LNCAP (cell line): ENCODE measurements around the gene MICALL2.

Experiments
- TF ChIP-seq, protein P1 (sequence below): fragments of 450-650 bp; IDR thresholded peaks from 2 replicates; pipeline ENCODE4 v1.5.1; 2017; ENCODE audit warnings: mild to moderate bottlenecking

Gene MICALL2

DNA sequence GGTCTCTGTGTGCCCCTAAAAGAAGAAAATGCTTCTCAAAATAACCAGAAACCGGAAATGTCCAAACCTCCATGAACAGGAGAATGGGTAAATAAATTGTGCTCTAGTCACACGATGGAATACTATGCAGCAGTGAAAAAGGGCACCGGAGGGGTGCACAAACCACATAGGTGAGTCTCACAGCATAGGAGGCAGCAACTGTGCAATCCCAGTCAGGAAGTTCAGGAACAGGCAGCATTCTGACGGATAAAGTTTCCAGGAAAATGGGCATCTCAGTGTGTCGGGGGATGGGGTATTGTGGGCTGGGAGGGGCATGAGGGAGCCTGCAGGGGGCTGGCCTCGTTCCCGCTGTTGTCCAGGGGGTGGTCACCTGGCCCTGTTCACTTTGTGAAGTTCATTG, 63.1 kb downstream of the MICALL2 start:
- TF ChIP-seq, protein P1, sequence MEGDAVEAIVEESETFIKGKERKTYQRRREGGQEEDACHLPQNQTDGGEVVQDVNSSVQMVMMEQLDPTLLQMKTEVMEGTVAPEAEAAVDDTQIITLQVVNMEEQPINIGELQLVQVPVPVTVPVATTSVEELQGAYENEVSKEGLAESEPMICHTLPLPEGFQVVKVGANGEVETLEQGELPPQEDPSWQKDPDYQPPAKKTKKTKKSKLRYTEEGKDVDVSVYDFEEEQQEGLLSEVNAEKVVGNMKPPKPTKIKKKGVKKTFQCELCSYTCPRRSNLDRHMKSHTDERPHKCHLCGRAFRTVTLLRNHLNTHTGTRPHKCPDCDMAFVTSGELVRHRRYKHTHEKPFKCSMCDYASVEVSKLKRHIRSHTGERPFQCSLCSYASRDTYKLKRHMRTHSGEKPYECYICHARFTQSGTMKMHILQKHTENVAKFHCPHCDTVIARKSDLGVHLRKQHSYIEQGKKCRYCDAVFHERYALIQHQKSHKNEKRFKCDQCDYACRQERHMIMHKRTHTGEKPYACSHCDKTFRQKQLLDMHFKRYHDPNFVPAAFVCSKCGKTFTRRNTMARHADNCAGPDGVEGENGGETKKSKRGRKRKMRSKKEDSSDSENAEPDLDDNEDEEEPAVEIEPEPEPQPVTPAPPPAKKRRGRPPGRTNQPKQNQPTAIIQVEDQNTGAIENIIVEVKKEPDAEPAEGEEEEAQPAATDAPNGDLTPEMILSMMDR, result no peak

DNA sequence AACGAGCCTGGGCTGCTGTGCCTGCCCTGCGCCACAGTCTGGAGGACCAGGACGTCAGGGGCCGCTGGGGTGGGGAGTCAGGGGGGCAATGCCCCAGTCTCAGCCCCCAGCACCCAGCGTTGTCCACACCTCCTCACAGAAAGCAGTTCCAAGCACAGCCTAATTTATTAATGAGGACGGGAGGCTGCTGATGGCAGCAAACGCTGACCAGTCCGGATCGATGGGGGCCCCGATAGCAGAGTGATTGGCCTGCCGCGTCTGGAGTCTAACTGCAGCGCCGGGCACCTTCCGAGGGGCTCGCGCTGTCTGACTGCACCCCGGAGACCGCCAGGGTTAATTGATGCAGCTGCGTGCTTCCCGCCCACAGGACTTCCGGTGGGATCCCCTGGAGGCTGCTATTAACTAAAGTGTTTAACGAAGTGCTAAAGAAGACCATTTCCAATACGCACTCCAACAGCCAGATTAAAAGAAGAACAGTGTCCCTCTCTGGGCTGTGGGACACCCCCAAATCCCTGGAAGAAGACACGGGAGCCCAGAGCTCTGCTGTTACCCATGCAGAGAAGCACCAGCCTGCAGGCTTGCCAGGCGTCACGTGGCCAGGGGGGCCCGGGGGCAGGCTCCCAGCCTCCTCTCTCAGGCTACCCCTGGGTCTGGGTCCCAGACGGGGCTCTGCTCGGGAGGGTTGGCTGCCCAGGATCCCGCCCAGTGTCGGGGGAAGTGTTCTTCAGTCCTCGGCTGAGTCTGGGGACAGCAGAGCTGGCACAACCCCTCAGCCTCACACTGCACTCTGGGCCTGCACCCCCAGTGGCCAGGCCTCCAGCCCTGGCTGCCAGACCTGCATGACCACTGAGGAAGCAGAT, 63.8 kb downstream of the MICALL2 start:
- TF ChIP-seq, protein P1, result no peak

DNA sequence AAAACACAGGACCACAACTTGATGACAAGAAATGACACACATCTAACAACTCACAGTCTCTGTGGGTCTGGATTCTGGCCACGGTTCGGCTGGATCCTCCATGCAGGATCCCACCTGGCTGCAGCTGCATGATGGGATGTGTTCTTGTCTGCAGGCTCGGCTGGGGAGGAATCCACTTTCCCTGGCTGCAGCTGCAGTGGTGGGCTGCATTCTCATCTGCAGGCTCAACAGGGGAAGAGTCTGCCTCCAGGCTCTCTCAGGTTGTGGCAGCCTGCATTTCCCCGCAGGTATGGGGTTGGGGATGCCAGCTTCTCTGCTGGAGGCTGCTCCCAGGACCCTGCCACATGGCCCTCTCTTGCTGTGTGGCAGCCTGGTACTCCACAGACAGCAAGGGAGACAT, 64.9 kb downstream of the MICALL2 start:
- TF ChIP-seq, protein P1, result no peak

DNA sequence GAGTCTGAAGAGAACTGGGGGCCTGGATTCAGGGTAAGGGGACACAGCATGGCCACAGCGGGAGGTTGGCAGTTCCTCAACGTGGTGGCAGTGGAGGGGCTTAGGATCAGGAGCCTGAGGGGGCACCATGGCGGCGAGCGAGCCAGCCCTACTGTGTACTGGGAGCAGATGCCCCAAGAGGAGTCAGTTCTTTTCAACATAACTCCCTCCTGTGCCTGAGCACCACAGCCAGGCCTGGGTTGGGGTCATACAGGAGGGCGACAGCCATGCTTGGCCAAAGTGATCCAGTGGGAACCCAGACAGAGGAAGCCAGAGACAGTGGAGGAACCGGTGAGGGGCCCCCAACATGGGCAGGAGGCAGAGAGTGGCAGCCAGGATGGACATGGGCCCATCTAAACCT, 65.8 kb downstream of the MICALL2 start:
- TF ChIP-seq, protein P1, result no peak

DNA sequence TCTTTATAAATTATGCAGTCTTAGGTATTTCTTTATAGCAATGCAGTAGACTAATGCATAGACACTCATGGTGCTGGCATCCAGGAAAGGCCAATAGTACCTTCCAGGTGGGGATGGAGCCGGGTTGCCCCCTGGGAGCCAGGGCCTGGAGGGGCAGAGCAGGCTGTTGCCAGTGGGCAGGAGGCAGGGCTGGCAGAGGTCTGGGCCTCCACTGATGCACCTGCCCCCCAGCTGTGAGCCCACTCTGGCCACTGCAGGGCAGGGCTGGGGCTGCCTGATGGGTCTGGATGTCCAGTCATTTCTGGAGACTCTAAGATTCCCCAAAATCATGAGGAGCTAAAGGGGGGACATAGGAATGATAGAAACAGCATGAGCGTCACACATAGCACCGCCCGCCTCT, 66.7 kb downstream of the MICALL2 start:
- TF ChIP-seq, protein P1, result no peak

DNA sequence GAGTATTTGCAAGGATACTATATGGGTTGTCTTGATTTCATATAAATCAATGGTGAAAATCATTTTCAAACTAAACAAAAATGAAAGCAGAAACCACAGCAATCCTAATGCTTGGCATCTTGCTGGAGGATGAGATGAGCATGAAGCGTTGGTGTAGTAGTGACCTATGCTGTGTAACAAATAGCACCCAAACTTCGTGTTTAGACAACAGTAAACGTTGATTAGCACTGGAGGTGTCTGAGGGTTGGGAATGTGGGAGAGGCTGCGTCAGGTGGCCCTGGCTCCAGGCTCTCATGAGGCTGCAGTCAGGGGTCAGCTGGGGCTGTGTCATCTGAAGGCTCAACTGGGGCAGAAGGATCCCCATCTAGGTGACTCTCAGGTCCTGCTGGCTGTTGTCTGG, 67.8 kb downstream of the MICALL2 start:
- TF ChIP-seq, protein P1, result no peak

DNA sequence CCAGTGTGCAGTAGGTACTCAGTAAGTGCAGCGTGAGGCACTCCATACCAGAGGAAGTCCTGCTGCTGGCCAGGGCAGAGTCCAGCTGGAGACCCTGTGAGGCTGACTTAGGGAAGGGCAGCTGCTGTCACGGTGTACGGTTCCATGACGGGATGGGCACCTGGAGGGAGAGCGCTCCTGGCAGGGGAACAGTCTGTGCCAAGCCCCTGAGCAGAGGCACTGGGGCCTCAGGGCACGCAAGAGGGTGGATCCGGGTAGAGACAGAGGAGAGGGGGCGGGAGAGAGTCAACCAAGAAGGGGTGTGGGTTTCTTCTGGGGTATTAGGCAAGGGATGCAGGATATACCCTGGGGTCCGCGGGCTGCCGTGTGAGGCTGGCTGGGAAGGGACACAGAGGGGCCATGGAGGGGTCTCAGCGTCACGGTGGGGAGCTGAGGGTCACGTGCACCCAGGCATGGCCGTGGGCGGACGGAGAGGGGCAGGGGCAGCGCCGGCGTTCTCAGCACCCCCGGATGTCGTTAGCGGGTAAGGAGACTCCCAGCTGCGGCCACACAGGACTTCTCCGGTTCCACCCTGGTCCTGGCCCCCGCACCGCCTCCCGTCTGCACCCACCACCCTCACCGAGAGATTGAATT, 70.5 kb downstream of the MICALL2 start:
- TF ChIP-seq, protein P1, result no peak
